Activated naive CD4-positive, alpha-beta T cell treated with Interleukin-2 at 50 U/mL for 16 hours (primary cell): ENCODE measurements around the gene UPF1.

Experiments used
- DNase-seq: peaks from one replicate; pipeline ENCODE4 v3.0.0-alpha.2; 2020

Gene UPF1

GRCh38 chr19:18859676-18860301 lies 28.0 kb downstream of the UPF1 start:
- DNase-seq = no peak

- DNase-seq = no peak
Observed at GRCh38 chr19:18860302-18860700, 28.5 kb downstream of the UPF1 start.

- DNase-seq = no peak
Observed at GRCh38 chr19:18860725-18861124, 29.0 kb downstream of the UPF1 start.

GRCh38 chr19:18861235-18861634 lies 29.5 kb downstream of the UPF1 start:
- no peak for DNase-seq

- no peak for DNase-seq
Observed at GRCh38 chr19:18861917-18862316, 30.2 kb downstream of the UPF1 start.

GRCh38 chr19:18862976-18863842 lies 31.4 kb downstream of the UPF1 start:
- no peak for DNase-seq

GRCh38 chr19:18863843-18864362 lies 32.1 kb downstream of the UPF1 start:
- DNase-seq = no peak

- DNase-seq = no peak
Observed at GRCh38 chr19:18865106-18865972, 33.6 kb downstream of the UPF1 start.

GRCh38 chr19:18865973-18866799 lies 34.4 kb downstream of the UPF1 start:
- peak; percentile 65 for DNase-seq

GRCh38 chr19:18866800-18867123 lies 35.0 kb downstream of the UPF1 start:
- DNase-seq = no peak

GRCh38 chr19:18867199-18867598 lies 35.4 kb downstream of the UPF1 start:
- no peak for DNase-seq

GRCh38 chr19:18867751-18868150 lies 36.0 kb downstream of the UPF1 start:
- DNase-seq = no peak

GRCh38 chr19:18868380-18869022 lies 36.7 kb downstream of the UPF1 start:
- no peak for DNase-seq

- no peak for DNase-seq
Observed at GRCh38 chr19:18869023-18869618, 37.4 kb downstream of the UPF1 start.

- DNase-seq = no peak
Observed at GRCh38 chr19:18869781-18870530, 38.2 kb downstream of the UPF1 start.

GRCh38 chr19:18870531-18871172 lies 38.9 kb downstream of the UPF1 start:
- DNase-seq = no peak

- no peak for DNase-seq
Observed at GRCh38 chr19:18871543-18871942, 39.8 kb downstream of the UPF1 start.

- DNase-seq = no peak
Observed at GRCh38 chr19:18875726-18876125, 44.0 kb downstream of the UPF1 start.

GRCh38 chr19:18876865-18877264 lies 45.1 kb downstream of the UPF1 start:
- DNase-seq = no peak
